H1 (cell line): Measurements from ENCODE around the gene PAEP. TPM values are rescaled to one million over a fixed set of nuclear protein-coding genes. Genes with fewer than 3 reads are reported as not detected.
"Not testable (repeated sequence)": the region's sequence is repeated elsewhere in the genome, so short reads cannot be mapped to it uniquely, and the experiment has no call there.

Experiments used
- CTCF ChIA-PET: fragments of 300-600 bp; sonication (Branson Sonifier 250); formaldehyde crosslinking; loops from one replicate; lab custom pipeline; 2021; ENCODE audit not compliant: partially characterized antibody; lab: Charles Lee
- POLR2A ChIA-PET: fragments of 300-600 bp; sonication (Branson Sonifier 250); formaldehyde crosslinking; loops from one replicate; lab custom pipeline; 2021; ENCODE audit warnings: inconsistent platforms; ENCODE audit not compliant: partially characterized antibody; lab: Charles Lee
- DNase-seq, 2 experiments: peaks; one replicate each; pipeline versions ENCODE4 v3.0.0 to v3.0.0-alpha.2; 2010 to 2022; ENCODE audit warnings: low spot score in 2 of 2, low read depth in 1 of 2, mixed read lengths in 1 of 2
- FAIRE-seq: peaks from 2 replicates; lab custom pipeline; 2011; peaks lifted over from hg19 to GRCh38; lab: Jason Lieb, UNC
- H2AFZ ChIP-seq: 2 replicates; pipeline ENCODE4 v1.8.1; 2012; ENCODE audit warnings: low read length, inconsistent platforms
- H2AK5ac ChIP-seq: 2 replicates; pipeline ENCODE4 v1.6.1; 2013; ENCODE audit warnings: low read depth, low read length
- H2BK120ac ChIP-seq: replicated peaks from 2 replicates; pipeline ENCODE3; 2013; ENCODE audit warnings: low read depth, low read length, inconsistent platforms
- H2BK12ac ChIP-seq: 2 replicates; pipeline ENCODE4 v1.6.1; 2013; ENCODE audit warnings: low read depth, low read length
- H2BK15ac ChIP-seq: 2 replicates; pipeline ENCODE4 v1.6.1; 2013; ENCODE audit warnings: low read length
- H2BK20ac ChIP-seq: 2 replicates; pipeline ENCODE4 v1.6.1; 2013; ENCODE audit warnings: low read length
- H2BK5ac ChIP-seq: 2 replicates; pipeline ENCODE4 v1.6.1; 2013; ENCODE audit warnings: low read depth, low read length
- H3K14ac ChIP-seq: 2 replicates; pipeline ENCODE4 v1.6.1; 2013; ENCODE audit warnings: inconsistent platforms; ENCODE audit not compliant: insufficient read length
- H3K18ac ChIP-seq: 2 replicates; pipeline ENCODE4 v1.6.1; 2013; ENCODE audit warnings: low read length; ENCODE audit errors: extremely low read depth
- H3K23ac ChIP-seq: 2 replicates; pipeline ENCODE4 v1.6.1; 2013; ENCODE audit warnings: inconsistent platforms; ENCODE audit not compliant: insufficient read length
- H3K23me2 ChIP-seq: 2 replicates; pipeline ENCODE4 v1.6.1; 2013; ENCODE audit warnings: low read depth, low read length
- H3K27ac ChIP-seq: 2 replicates; pipeline ENCODE4 v1.6.1; 2011; ENCODE audit warnings: low read depth, low read length, inconsistent platforms
- H3K27me3 ChIP-seq, 4 experiments: replicated peaks in 1 of 4; 1 replicate in 1 of 4; 2 replicates in 3 of 4; pipeline versions ENCODE4 v1.6.1 to v1.8.1; 2011 to 2013; ENCODE audit warnings: low read length in 3 of 4, mild to moderate bottlenecking in 3 of 4, inconsistent platforms in 2 of 4, mixed read lengths in 2 of 4, moderate library complexity in 1 of 4; ENCODE audit not compliant: control insufficient read depth in 3 of 4, insufficient read depth in 3 of 4; ENCODE audit errors: extremely low read depth in 1 of 4
- H3K36me3 ChIP-seq, 4 experiments: 2 replicates each; pipeline versions ENCODE4 v1.6.1 to v1.8.1; 2011 to 2013; ENCODE audit warnings: mild to moderate bottlenecking in 4 of 4, low read length in 3 of 4, moderate library complexity in 2 of 4, control low read depth in 1 of 4, inconsistent platforms in 1 of 4; ENCODE audit not compliant: insufficient read depth in 4 of 4, control insufficient read depth in 2 of 4
- H3K4ac ChIP-seq: replicated peaks from 2 replicates; pipeline ENCODE3; 2013; ENCODE audit warnings: low read length, low read depth, mixed read lengths, inconsistent platforms; ENCODE audit not compliant: insufficient read length
- H3K4me1 ChIP-seq, 4 experiments: replicated peaks in 1 of 4; 1 replicate in 1 of 4; 2 replicates in 3 of 4; pipeline versions ENCODE4 v1.6.1 to v1.8.1; 2011 to 2013; ENCODE audit warnings: low read length in 3 of 4, inconsistent platforms in 2 of 4, mixed read lengths in 1 of 4; ENCODE audit not compliant: insufficient read depth in 4 of 4, control insufficient read depth in 3 of 4
- H3K4me2 ChIP-seq, 2 experiments: 2 replicates each; pipeline versions ENCODE4 v1.6.1 to v1.8.1; 2011 to 2013; ENCODE audit warnings: low read depth in 2 of 2, low read length in 2 of 2, control low read depth in 1 of 2, inconsistent platforms in 1 of 2, mild to moderate bottlenecking in 1 of 2; ENCODE audit not compliant: insufficient read depth in 1 of 2
- H3K4me3 ChIP-seq, 4 experiments: fragments of 200-600, 300-600 bp in 1 of 4; sonication (generic), shearing (Covaris generic), sonication (Bioruptor Twin) in 1 of 4; 2 replicates each; pipeline versions ENCODE4 v1.5.1 to v1.8.1; 2011 to 2016; ENCODE audit warnings: low read length in 4 of 4, low read depth in 3 of 4, control low read depth in 2 of 4, inconsistent platforms in 2 of 4, mild to moderate bottlenecking in 2 of 4, mixed read lengths in 1 of 4, moderate library complexity in 1 of 4; ENCODE audit not compliant: insufficient read depth in 2 of 4; ENCODE audit errors: extremely low read depth in 1 of 4
- H3K56ac ChIP-seq: replicated peaks from 2 replicates; pipeline ENCODE3; 2013; ENCODE audit warnings: low read depth, mild to moderate bottlenecking, mixed read lengths, low read length, inconsistent platforms; ENCODE audit not compliant: insufficient read length
- H3K79me1 ChIP-seq: 2 replicates; pipeline ENCODE4 v1.6.1; 2013; ENCODE audit warnings: low read depth, low read length, control low read depth
- H3K79me2 ChIP-seq, 2 experiments: 2 replicates each; pipeline versions ENCODE4 v1.6.1 to v1.8.1; 2012 to 2013; ENCODE audit warnings: low read length in 2 of 2, mild to moderate bottlenecking in 2 of 2, inconsistent platforms in 1 of 2; ENCODE audit not compliant: insufficient read depth in 2 of 2, control insufficient read depth in 1 of 2
- H3K9ac ChIP-seq, 4 experiments: replicated peaks in 1 of 4; 1 replicate in 1 of 4; 2 replicates in 3 of 4; pipeline versions ENCODE4 v1.6.1 to v1.8.1; 2011 to 2013; ENCODE audit warnings: low read depth in 3 of 4, low read length in 3 of 4, control low read depth in 2 of 4, mild to moderate bottlenecking in 2 of 4, moderate library complexity in 2 of 4, inconsistent platforms in 1 of 4; ENCODE audit errors: extremely low read depth in 1 of 4
- H3K9me3 ChIP-seq, 2 experiments: 2 replicates each; pipeline versions ENCODE4 v1.6.1 to v1.8.1; 2012 to 2013; ENCODE audit warnings: mild to moderate bottlenecking in 2 of 2, moderate library complexity in 2 of 2, control low read depth in 1 of 2, inconsistent platforms in 1 of 2, low read depth in 1 of 2, low read length in 1 of 2, mixed read lengths in 1 of 2; ENCODE audit not compliant: insufficient read depth in 2 of 2
- H4K20me1 ChIP-seq, 2 experiments: replicated peaks in 1 of 2; 2 replicates each; pipeline versions ENCODE3 to v1.8.1; 2011 to 2013; ENCODE audit warnings: inconsistent platforms in 2 of 2, low read length in 2 of 2, mild to moderate bottlenecking in 1 of 2; ENCODE audit not compliant: insufficient read depth in 2 of 2, control insufficient read depth in 1 of 2
- H4K5ac ChIP-seq: 2 replicates; pipeline ENCODE4 v1.6.1; 2013; ENCODE audit warnings: low read length, low read depth, mixed read lengths, inconsistent platforms; ENCODE audit not compliant: insufficient read length
- H4K8ac ChIP-seq: 2 replicates; pipeline ENCODE4 v1.8.0; 2013; ENCODE audit warnings: mild to moderate bottlenecking, moderate library complexity, low read length, inconsistent platforms; ENCODE audit not compliant: insufficient read depth; ENCODE audit errors: extremely low read depth
- H4K91ac ChIP-seq: replicated peaks from 2 replicates; pipeline ENCODE3; 2013; ENCODE audit warnings: low read length, mixed read lengths, inconsistent platforms; ENCODE audit not compliant: insufficient read length
- WGBS, 2 experiments: shearing (Covaris generic) in 1 of 2; methylation state at CpG; one replicate each; pipeline versions ENCODE4 v1.1.6 to v1.1.7; 2013 to 2015; ENCODE audit warnings: low lambda C conversion rate in 2 of 2, mixed read lengths in 2 of 2, inconsistent platforms in 1 of 2, low coverage in 1 of 2, missing lambda C conversion rate in 1 of 2; ENCODE audit not compliant: insufficient replicate concordance in 2 of 2, insufficient coverage in 1 of 2, insufficient read length in 1 of 2; ENCODE audit errors: extremely low coverage in 1 of 2, missing lambda C conversion rate in 1 of 2; 5-methylcytosine and 5-hydroxymethylcytosine counted together
- polyA plus RNA-seq, 7 experiments: library from polyadenylated mRNA; depleted of rRNA in 3 of 7; stranded (reverse) in 5 of 7; unstranded in 2 of 7; fragments of >200 nt in 5 of 7; fragments of 200-250 nt in 2 of 7; gene quantifications; 1 replicate in 5 of 7; 2 replicates in 1 of 7; 4 replicates in 1 of 7; pipeline versions ENCODE4 v1.2.1 to v1.2.3, GENCODE V29; 2011 to 2013; ENCODE audit warnings: missing spikeins in 2 of 7, mixed read lengths in 2 of 7
- total RNA-seq: library from RNA; stranded (reverse); fragmentation: NEBNext Ultra II Directional; extraction: Animal tissue kit (Norgen Biotek cat#: 25700); gene quantifications from 2 replicates; pipeline ENCODE4 v1.2.1, GENCODE V29; 2021

PAEP gene
- total and polyA plus RNA-seq, 2 of the 8 experiments (the other 6 are each of a cell fraction or from before 2014, with no cell fraction given) = not detected

- H3K56ac ChIP-seq, H3K23ac ChIP-seq, H3K4me3 ChIP-seq, H4K8ac ChIP-seq, H4K20me1 ChIP-seq, POLR2A ChIA-PET, H3K36me3 ChIP-seq, H2AFZ ChIP-seq, H3K18ac ChIP-seq, H3K79me1 ChIP-seq, DNase-seq, H3K4me1 ChIP-seq, H3K27ac ChIP-seq, H2BK12ac ChIP-seq, H3K79me2 ChIP-seq, H3K23me2 ChIP-seq, H4K5ac ChIP-seq, H2BK15ac ChIP-seq, H3K14ac ChIP-seq, FAIRE-seq, CTCF ChIA-PET, H3K9ac ChIP-seq, H4K91ac ChIP-seq, H3K9me3 ChIP-seq, H2BK5ac ChIP-seq, H3K4me2 ChIP-seq, H2BK120ac ChIP-seq, H2AK5ac ChIP-seq, H2BK20ac ChIP-seq, H3K27me3 ChIP-seq, H3K4ac ChIP-seq: not testable (repeated sequence)
- 69% methylated on average over 10 of the region's 19 CpGs; no CpG with 5 or more reads in 1 of the 2 experiments for WGBS, 2 experiments
These were observed 15.8 kb upstream of the PAEP start, which contains the start of gene OBP2A for GRCh38 chr9:135545646-135546176. OBP2A (plus strand) TSS chr9:135546126; CDS start chr9:135546181, 55 bp downstream.
